EL (cell line): Measurements from ENCODE around the gene SCN9A.
A peak's percentile ranks its signal among the peaks of the same experiment; 100 is the strongest.
"Not testable (repeated sequence)": the region's sequence is repeated elsewhere in the genome, so short reads cannot be mapped to it uniquely, and the experiment has no call there.

Source experiments
- DNase-seq: peaks from one replicate; pipeline ENCODE4 v3.0.0-alpha.2; 2016

The SCN9A gene

GRCh38 chr2:166373951-166374350, 1.8 kb downstream of the SCN9A start:
- peak; percentile 93 for DNase-seq

GRCh38 chr2:166373539-166373938, 2.2 kb downstream of the SCN9A start:
- DNase-seq = no peak

- DNase-seq = no peak
These were observed 2.6 kb downstream of the SCN9A start for GRCh38 chr2:166373105-166373504.

- peak; percentile 89 for DNase-seq
These were observed 3.7 kb downstream of the SCN9A start for GRCh38 chr2:166372046-166372445.

- DNase-seq = peak; percentile 50
These were observed 9.8 kb downstream of the SCN9A start for GRCh38 chr2:166365803-166366420.

- DNase-seq = no peak
These were observed 10.5 kb downstream of the SCN9A start for GRCh38 chr2:166365239-166365638.

GRCh38 chr2:166364476-166365161, 11.1 kb downstream of the SCN9A start:
- no peak for DNase-seq

GRCh38 chr2:166361351-166362153, 14.2 kb downstream of the SCN9A start:
- peak; percentile 61 for DNase-seq

GRCh38 chr2:166360906-166361305, 14.8 kb downstream of the SCN9A start:
- DNase-seq = no peak

GRCh38 chr2:166360426-166360825, 15.3 kb downstream of the SCN9A start:
- DNase-seq = no peak

GRCh38 chr2:166357950-166358321, 17.8 kb downstream of the SCN9A start:
- not testable (repeated sequence) for DNase-seq

GRCh38 chr2:166357068-166357949, 18.4 kb downstream of the SCN9A start:
- no peak for DNase-seq

- DNase-seq = peak; percentile 48
These were observed 24.4 kb downstream of the SCN9A start for GRCh38 chr2:166351319-166351718.

- no peak for DNase-seq
These were observed 25.2 kb downstream of the SCN9A start for GRCh38 chr2:166350525-166350924.

GRCh38 chr2:166344286-166345113, 31.2 kb downstream of the SCN9A start:
- DNase-seq = peak; percentile 65

GRCh38 chr2:166343467-166343866, 32.3 kb downstream of the SCN9A start:
- no peak for DNase-seq

GRCh38 chr2:166341426-166341825, 34.3 kb downstream of the SCN9A start:
- no peak for DNase-seq

GRCh38 chr2:166338831-166339339, 36.9 kb downstream of the SCN9A start:
- no peak for DNase-seq

GRCh38 chr2:166337932-166338331, 37.8 kb downstream of the SCN9A start:
- DNase-seq = no peak

- no peak for DNase-seq
These were observed 40.5 kb downstream of the SCN9A start for GRCh38 chr2:166335284-166335683.

- DNase-seq = no peak
These were observed 40.9 kb downstream of the SCN9A start for GRCh38 chr2:166334805-166335204.

GRCh38 chr2:166333801-166334200, 41.9 kb downstream of the SCN9A start:
- peak; percentile 36 for DNase-seq
